Uterus (tissue), 4 donors: ENCODE results near the gene ZNF649. TPM values are rescaled to one million over a fixed set of nuclear protein-coding genes. Genes with fewer than 3 reads are reported as not detected.
A peak's percentile ranks its signal among the peaks of the same experiment; 100 is the strongest.

ENCODE experiments used
- DNase-seq, 2 donors: peaks; one replicate each; pipeline ENCODE4 v3.0.0-alpha.2; 2019 to 2020
- H3K27ac ChIP-seq, 2 donors: fragments of 200-600 bp; sonication (generic); 1 replicate in 1 of 2; 2 replicates in 1 of 2; pipeline ENCODE4 v1.5.1; 2016 to 2018
- H3K27me3 ChIP-seq, 2 donors: fragments of 200-600 bp; sonication (generic); one replicate each; pipeline ENCODE4 v1.5.1; 2018 to 2019; ENCODE audit warnings: control low read depth in 1 of 2
- H3K36me3 ChIP-seq, 2 donors: fragments of 200-600 bp; sonication (generic); one replicate each; pipeline ENCODE4 v1.5.1; 2019; ENCODE audit warnings: control low read depth in 1 of 2
- H3K4me1 ChIP-seq, 2 donors: fragments of 200-600 bp; sonication (generic); one replicate each; pipeline ENCODE4 v1.5.1; 2018 to 2019; ENCODE audit warnings: control low read depth in 1 of 2
- H3K4me3 ChIP-seq, 2 donors: fragments of 200-600 bp; sonication (generic); 1 replicate in 1 of 2; 2 replicates in 1 of 2; pipeline ENCODE4 v1.5.1; 2018 to 2019; ENCODE audit warnings: mild to moderate bottlenecking in 1 of 2
- H3K9me3 ChIP-seq, 2 donors: fragments of 200-600 bp; sonication (generic); one replicate each; pipeline ENCODE4 v1.5.1; 2019; ENCODE audit warnings: control low read depth in 1 of 2
- POLR2A ChIP-seq, 2 donors: fragments of 450-650 bp; IDR thresholded peaks; one replicate each; pipeline ENCODE4 v1.6.1; 2016; ENCODE audit warnings: antibody characterized with exemption in 2 of 2, mild to moderate bottlenecking in 1 of 2, moderate library complexity in 1 of 2
- intact Hi-C: fragments of 100-400 bp; cut with DNase I; formaldehyde crosslinking; loops from one replicate; pipeline ENCODE4 v1.15.1; 2023; ENCODE audit warnings: low total_unique reads
- total RNA-seq, 4 donors: library from RNA; depleted of rRNA in 3 of 4; stranded (reverse); fragments of >200 nt in 3 of 4; gene quantifications; one replicate each; pipeline versions ENCODE4 v1.1.0 to v1.2.4, GENCODE V29; 2014 to 2023
- TF ChIP-seq, protein P1 (sequence below), 4 experiments: fragments of 200-600 bp in 2 of 4; fragments of 450-650 bp in 2 of 4; sonication (generic) in 2 of 4; IDR thresholded peaks; one replicate each; pipeline ENCODE4 v1.5.1; 2016 to 2019; ENCODE audit warnings: antibody characterized with exemption in 4 of 4, mild to moderate bottlenecking in 2 of 4, moderate library complexity in 1 of 4
- donor health status: DM: yes; HTN: yes; CAD: no.

The ZNF649 gene
- total RNA-seq, 4 donors from 2014 or later, result 3.1 to 36.4 (median 14.6) TPM

DNA sequence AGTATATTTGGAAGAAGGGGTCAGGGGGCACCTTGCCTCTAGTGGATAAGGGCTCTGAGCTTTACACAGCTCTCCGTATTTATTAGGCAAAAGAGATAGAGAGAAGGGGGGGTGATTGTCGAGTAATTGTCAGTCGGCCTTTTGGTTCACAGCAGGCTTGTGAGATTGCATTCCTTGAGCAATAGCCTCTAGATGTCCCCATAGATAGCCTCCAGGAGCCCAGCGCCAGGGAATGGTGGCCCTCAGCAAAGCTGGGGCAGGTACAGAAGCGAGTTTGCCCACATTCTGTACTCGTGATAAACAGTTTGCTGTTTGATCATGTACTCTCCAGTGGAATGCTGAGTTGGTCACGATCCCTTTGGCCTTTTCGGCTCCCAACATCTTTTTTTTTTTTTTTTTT, 27.1 kb upstream of the ZNF649 start:
- Histone ChIP-seq H3K9me3 (peaks cover 0 to 25% of the 10 kb centered on the region in 2 donors), H3K4me3 (no peak overlapping the region), H3K27ac (no peak overlapping the region), H3K27me3 (no peaks in the 10 kb centered on the region), H3K36me3 (no peaks in the 10 kb centered on the region), H3K4me1 (no peaks in the 10 kb centered on the region)
- no peak for DNase-seq
- intact Hi-C loops, result no loop called here
- TF ChIP-seq POLR2A (IDR thresholded peaks at IDR 0.05), result no peak
- TF ChIP-seq, protein P1, sequence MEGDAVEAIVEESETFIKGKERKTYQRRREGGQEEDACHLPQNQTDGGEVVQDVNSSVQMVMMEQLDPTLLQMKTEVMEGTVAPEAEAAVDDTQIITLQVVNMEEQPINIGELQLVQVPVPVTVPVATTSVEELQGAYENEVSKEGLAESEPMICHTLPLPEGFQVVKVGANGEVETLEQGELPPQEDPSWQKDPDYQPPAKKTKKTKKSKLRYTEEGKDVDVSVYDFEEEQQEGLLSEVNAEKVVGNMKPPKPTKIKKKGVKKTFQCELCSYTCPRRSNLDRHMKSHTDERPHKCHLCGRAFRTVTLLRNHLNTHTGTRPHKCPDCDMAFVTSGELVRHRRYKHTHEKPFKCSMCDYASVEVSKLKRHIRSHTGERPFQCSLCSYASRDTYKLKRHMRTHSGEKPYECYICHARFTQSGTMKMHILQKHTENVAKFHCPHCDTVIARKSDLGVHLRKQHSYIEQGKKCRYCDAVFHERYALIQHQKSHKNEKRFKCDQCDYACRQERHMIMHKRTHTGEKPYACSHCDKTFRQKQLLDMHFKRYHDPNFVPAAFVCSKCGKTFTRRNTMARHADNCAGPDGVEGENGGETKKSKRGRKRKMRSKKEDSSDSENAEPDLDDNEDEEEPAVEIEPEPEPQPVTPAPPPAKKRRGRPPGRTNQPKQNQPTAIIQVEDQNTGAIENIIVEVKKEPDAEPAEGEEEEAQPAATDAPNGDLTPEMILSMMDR (IDR thresholded peaks at IDR 0.05), result no peak

DNA sequence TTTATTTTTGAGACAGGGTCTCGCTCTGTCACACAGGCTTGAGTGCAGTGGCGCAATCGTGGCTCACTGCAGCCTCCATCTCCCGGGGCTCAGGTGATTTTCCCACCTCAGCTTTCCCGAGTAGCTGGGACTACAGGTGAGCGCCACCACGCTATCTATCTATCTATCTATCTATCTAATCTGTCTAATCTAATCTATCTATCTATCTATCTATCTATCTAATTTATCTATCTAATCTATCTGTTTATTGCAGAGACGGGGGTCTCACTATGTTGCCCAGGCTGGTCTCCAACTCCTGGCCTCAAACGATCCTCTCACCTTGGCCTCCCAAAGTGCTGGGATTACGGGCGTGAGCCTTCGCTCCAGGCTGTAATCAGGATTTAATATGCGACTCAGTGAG, 23.0 kb upstream of the ZNF649 start:
- no peaks in the 10 kb centered on the region for H3K36me3 ChIP-seq
- H3K4me3 ChIP-seq, result peak overlapping the region; percentile 75 to 79
- TF ChIP-seq, protein P1 (IDR thresholded peaks at IDR 0.05), result no peak
- no peak for TF ChIP-seq POLR2A (IDR thresholded peaks at IDR 0.05)
- intact Hi-C loops, result no loop called here
- H3K27ac ChIP-seq, result peak overlapping the region in 1 of 2 donors; percentile 87
- peaks cover 0 to 5% of the 10 kb centered on the region in 2 donors for H3K9me3 ChIP-seq
- no peaks in the 10 kb centered on the region for H3K4me1 ChIP-seq
- DNase-seq, result no peak
- no peaks in the 10 kb centered on the region for H3K27me3 ChIP-seq

DNA sequence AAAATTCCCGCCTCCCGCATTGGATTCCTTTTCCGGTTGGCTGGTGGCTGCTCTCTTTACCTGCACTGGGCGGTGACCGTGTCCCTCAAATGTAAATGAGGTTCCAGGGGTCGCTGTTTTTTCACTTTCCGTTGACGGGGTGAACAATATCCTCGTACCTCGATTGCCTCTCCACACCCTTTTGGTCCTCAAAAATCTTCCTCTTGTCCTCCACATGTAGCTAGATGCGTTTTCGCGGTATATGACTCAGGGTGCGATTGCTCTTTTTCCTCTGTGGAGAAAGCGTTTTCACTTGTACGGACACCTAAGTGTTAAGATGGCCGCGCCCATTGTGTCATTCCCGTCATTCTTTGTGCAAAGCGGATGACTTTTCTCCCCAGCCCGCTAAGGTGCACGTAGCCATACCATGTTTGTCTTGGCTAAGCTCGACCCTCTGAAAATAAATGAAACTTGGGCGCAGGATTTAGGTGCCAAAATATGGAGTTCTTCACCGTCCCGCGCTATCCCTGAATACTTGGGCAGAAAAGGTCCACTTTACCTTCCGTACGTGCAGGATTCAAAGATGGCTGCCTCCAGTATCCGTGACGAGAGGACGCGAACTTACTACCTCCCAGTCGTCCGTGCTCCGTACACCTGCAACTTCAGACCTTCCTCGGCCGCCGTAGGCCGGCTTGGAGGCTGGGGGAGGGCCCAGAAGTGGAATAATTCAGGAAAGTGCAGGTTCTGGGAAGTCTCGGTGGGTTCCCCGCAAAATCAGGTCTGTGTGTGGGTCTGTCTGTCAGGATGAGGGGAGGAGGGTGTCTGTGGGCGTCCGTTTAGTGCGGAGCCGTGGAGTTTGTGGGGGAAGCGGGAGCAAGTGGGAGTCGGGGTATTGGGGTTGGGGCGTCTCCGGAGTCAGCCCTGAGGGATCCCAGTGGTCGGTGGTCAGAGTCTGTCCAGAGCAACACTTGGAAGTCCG, 22.2 kb upstream of the ZNF649 start, which contains the start of gene ZNF613:
TSS of gene ZNF613 (plus strand) at position 689 of the 958 bp plus-strand sequence. CDS start 8,749 bp downstream, outside the sequence.
- Histone ChIP-seq H3K4me1 (no peaks in the 10 kb centered on the region), H3K9me3 (peaks cover 0 to 9% of the 10 kb centered on the region in 2 donors), H3K36me3 (no peaks in the 10 kb centered on the region), H3K27ac (peak within 1 kb of the TSS; percentile 80 to 87), H3K27me3 (no peaks in the 10 kb centered on the region), H3K4me3 (peak within 1 kb of the TSS; percentile 75 to 79)
- TF ChIP-seq POLR2A (IDR thresholded peaks at IDR 0.05), result no peak
- TF ChIP-seq, protein P1 (IDR thresholded peaks at IDR 0.05), result peak; percentile 11 to 33 (median 18)
- intact Hi-C loops, result no loop called here
- DNase-seq, result peak; percentile 84 to 88

DNA sequence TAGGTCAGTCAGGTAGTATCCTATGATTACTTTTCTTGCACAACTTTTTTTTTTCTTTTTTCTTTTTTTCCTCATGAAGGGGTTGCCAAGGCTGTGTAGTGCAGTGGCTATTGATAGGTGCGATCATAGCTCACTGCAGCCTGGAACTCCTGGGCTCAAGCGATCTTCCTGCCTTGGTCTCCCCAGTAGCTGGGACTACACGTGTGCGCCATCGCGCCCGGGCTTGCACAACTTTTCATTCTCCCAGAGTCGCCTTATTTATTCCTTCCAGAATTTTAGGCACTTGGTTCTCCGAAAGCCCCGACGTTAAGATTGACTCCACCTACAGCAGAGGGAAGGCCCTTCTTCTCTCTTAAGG, 21.6 kb upstream of the ZNF649 start:
- Histone ChIP-seq H3K4me3 (peak overlapping the region; percentile 75 to 79), H3K4me1 (no peaks in the 10 kb centered on the region), H3K27ac (peak overlapping the region; percentile 80 to 87), H3K27me3 (no peaks in the 10 kb centered on the region), H3K36me3 (no peaks in the 10 kb centered on the region), H3K9me3 (peaks cover 0 to 14% of the 10 kb centered on the region in 2 donors)
- no peak for DNase-seq
- TF ChIP-seq, protein P1 (IDR thresholded peaks at IDR 0.05), result no peak
- intact Hi-C loops, result no loop called here

DNA sequence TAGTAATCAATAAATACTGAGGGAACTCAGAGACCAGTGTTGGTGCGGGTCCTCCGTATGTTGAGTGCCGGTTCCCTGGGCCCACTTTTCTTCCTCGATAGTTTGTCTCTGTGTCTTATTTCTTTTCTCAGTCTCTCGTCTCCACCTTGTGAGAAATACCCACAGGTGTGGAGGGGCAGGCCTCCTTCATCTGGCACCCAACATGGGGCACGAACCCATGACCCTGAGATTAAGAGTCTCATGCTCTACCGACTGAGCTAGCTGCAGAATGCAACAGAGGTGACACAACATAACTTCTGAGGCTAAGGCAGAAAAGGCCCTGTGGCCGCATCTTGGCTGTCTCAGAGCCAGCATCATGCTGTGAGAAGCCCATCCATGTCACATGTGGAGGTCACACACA, 17.1 kb upstream of the ZNF649 start:
- H3K27ac ChIP-seq, result no peak overlapping the region
- intact Hi-C loops, result no loop called here
- H3K27me3 ChIP-seq, result no peaks in the 10 kb centered on the region
- H3K9me3 ChIP-seq, result peaks cover 0 to 14% of the 10 kb centered on the region in 2 donors
- H3K4me1 ChIP-seq, result no peaks in the 10 kb centered on the region
- no peak for DNase-seq
- no peak overlapping the region for H3K4me3 ChIP-seq
- no peaks in the 10 kb centered on the region for H3K36me3 ChIP-seq
- TF ChIP-seq, protein P1 (IDR thresholded peaks at IDR 0.05), result no peak
- no peak for TF ChIP-seq POLR2A (IDR thresholded peaks at IDR 0.05)
